Activated CD8-positive, alpha-beta memory T cell treated with anti-CD3 and anti-CD28 coated beads for 1 hour (primary cell): ENCODE measurements around the gene PTX4.
"Not testable (repeated sequence)": the region's sequence is repeated elsewhere in the genome, so short reads cannot be mapped to it uniquely, and the experiment has no call there.

Experiments
- DNase-seq, 2 donors: peaks; one replicate each; pipeline ENCODE4 v3.0.0-alpha.2; 2020; ENCODE audit warnings: low read depth in 1 of 2; ENCODE audit errors: extremely low read depth in 1 of 2

Gene PTX4

GRCh38 chr16:1446296-1447080, 42.3 kb downstream of the PTX4 start:
- no peak for DNase-seq

- no peak for DNase-seq
These were observed 43.1 kb downstream of the PTX4 start for GRCh38 chr16:1445518-1446203.

- DNase-seq: no peak
These were observed 43.8 kb downstream of the PTX4 start for GRCh38 chr16:1444730-1445517.

GRCh38 chr16:1443980-1444729, 44.6 kb downstream of the PTX4 start, which contains the start of gene CCDC154:
Gene CCDC154, minus strand, starts transcription at chr16:1444556. Its CDS starts 234 bp downstream, at chr16:1444322.
- DNase-seq: no peak

GRCh38 chr16:1443403-1443973, 45.3 kb downstream of the PTX4 start:
- no peak for DNase-seq

GRCh38 chr16:1442697-1443096, 46.0 kb downstream of the PTX4 start:
- DNase-seq: no peak

DNA sequence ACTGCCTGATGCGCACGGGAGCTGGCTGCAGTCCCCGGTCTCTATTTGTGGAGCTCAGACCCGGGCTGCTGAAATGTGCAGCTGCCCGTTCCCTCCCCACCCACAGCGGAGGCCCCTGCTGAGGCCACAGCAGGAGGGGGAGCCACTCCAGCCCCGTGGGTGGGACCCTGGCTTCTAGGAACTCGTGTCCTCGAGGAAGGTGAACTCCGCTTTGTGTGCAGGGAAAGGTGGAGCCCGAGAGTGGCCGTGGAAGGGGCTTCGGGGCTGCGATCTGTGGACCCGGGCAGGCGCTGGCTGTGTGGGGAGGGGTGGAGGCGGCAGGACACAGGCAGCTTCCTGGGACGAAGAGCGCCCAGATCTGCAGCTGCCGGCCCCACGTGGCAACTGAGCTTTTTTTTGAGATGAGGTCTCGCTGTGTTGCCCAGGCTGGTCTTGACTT, 47.3 kb downstream of the PTX4 start:
- no peak for DNase-seq

- DNase-seq: not testable (repeated sequence)
These were observed 49.1 kb downstream of the PTX4 start for GRCh38 chr16:1439699-1440074.

DNA sequence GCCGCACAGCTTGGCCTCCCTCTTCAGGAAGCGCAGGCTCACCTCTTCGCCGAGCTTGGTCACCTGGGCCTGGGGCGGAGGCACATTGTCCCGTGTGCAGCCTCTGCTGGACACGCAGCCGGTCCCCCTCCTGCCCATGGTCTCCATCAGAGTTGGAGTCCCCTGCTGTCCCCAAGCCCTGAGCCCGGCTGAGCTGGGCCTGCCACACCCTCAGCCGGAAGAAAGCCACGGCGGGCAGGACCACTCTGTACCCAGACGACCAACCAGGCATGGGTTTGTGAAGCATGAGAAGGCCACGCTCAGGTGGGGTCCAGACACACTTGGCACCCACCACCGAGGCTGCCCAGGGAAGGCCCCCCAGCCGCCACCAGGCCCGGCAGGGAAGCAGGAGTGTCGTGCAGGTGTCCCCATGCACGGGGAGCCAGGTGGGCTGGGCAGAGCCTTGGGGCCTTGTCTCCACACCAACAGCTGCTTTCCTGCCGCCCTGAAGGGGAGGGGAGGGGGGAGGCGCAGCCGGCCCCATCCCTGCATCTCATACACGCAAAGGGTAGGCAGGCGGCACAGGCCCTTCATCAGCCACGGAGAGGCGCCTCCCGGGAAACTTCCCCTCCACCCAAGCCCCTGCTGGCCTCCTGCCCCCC, 49.6 kb downstream of the PTX4 start:
- DNase-seq: no peak

GRCh38 chr16:1438229-1439057, 50.3 kb downstream of the PTX4 start:
- DNase-seq: no peak

DNA sequence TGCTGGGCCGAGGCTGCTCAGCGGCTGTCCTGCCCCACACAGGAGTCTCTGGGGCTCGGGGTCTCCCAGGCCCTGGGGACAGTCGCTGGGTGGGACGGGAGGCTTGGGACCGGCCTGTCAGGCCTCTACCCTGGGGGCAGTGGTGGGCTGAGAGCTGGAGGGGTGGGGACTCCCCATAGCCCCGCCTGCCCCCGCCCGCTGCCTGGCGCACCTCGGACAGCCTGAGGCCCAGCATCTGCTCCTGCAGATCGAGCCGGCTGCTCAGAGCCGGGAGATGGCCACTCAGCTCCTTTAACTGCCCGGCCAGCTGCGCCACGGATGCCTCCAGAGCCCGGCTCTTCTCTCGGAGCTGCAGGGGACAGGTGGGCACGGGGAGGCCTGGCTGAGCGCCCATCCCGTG, 51.1 kb downstream of the PTX4 start:
- DNase-seq: no peak

GRCh38 chr16:1436731-1437355, 51.9 kb downstream of the PTX4 start:
- no peak for DNase-seq

DNA sequence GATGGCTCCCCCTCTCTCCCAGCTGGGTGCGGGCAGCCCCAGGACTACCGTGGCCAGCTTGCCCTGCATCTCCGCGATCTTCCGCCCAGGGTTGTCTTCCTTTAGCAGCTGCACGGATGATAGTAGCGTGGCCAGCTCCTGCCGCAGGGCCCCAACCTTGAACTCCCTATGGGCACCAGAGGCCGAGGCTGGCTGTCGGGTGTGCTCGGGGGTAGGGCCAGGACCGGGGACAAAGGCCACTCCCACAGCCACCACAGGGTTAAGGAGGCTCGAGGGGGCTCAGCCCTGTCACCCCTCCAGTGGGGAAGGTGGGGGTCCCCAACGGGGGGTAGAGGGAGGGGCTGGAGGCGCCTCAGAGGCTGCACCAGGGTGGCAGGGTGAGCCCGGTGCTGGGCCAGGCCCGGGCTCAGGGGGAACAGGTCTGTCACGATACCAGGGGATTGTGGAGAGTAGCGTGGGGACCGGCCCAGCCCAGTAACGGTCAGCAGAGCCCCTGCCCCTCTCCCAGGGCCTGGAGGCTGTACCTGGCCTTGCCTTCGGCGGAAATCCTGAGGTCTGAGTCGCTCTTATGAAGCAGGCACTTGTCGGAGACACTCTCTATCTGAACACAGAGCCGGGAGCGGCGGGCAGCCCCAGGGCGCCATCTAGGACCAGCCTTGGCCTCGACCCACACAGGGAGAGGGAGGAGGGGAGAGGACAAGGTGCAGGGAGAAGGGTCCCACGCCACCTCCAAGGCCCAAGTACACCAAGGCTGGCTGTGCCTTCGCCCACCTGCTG, 52.6 kb downstream of the PTX4 start:
- DNase-seq: no peak
